Hepatocyte (in vitro differentiated cells): ENCODE data around the gene CCDC197.

ENCODE experiments used
- EZH2 ChIP-seq: fragments of 200-600 bp; sonication (generic); IDR thresholded peaks from 2 replicates; pipeline ENCODE4 v1.6.1; 2016; ENCODE audit warnings: antibody characterized with exemption, mild to moderate bottlenecking, borderline replicate concordance
- EZH2phosphoT487 ChIP-seq: fragments of 200-600 bp; sonication (generic); IDR thresholded peaks from one replicate; pipeline ENCODE4 v1.6.1; 2018; ENCODE audit warnings: antibody characterized with exemption, mild to moderate bottlenecking, low read depth, moderate library complexity; ENCODE audit not compliant: unreplicated experiment, severe bottlenecking

DNA sequence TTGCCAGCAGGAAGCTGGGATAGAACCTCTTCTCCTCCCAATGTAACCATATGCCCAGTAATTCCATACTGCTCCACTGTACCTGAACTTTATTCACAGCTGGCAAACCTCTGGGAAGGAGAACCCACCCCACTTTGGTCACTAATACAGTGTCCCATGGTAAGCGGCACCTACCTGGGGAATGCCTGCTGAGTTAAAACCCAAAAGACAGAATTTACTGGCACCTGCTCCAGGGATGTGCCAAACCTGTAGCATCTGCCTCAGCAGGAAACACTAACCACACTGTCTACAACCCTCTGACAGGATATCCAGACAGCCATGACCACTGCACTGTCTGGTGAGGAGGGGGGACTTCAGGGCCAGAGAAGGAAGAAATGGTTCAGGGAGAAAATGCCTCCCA lies 57.3 kb downstream of the CCDC197 start:
- no peak for TF ChIP-seq EZH2
- TF ChIP-seq EZH2phosphoT487, result no peak
